ENCODE results near the gene EVI2A.
"Not testable (repeated sequence)": the region's sequence is repeated elsewhere in the genome, so short reads cannot be mapped to it uniquely, and the experiment has no call there.

DNA sequence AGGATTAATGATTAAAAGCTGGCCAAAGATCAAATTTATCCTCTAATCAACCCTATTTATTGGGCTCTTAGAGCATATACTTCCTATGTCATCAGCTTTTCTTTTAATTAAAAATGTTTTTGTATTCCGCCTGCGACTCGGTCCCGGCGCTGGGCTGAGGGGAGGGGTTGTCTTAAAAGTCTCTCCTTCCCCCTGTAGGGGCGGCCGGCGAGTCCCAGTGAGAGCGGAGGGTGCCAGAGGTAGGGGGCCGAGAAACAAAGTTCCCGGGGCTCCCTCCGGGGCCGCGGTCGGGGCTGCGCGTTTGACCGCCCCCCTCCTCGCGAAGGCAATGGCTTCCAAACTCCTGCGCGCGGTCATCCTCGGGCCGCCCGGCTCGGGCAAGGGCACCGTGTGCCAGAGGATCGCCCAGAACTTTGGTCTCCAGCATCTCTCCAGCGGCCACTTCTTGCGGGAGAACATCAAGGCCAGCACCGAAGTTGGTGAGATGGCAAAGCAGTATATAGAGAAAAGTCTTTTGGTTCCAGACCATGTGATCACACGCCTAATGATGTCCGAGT, 23.8 kb upstream of the EVI2A start:
- not testable (repeated sequence) for TF ChIP-seq CTCF, POLR2A (IDR thresholded peaks at IDR 0.05)

Measured in esophagus squamous epithelium (tissue), 4 donors.